Astrocyte (in vitro differentiated cells and primary cell): ENCODE measurements around the gene TNRC6A.

Source experiments
- EZH2 ChIP-seq: IDR thresholded peaks from 2 replicates; pipeline ENCODE4 v1.6.1; 2012; ENCODE audit warnings: mild to moderate bottlenecking, low read length, inconsistent platforms; ENCODE audit not compliant: insufficient read depth
- TF ChIP-seq, protein P1 (sequence below): IDR thresholded peaks from 2 replicates; pipeline ENCODE4 v1.5.1; 2011; ENCODE audit warnings: low read depth, mild to moderate bottlenecking, inconsistent platforms, low read length, moderate library complexity; ENCODE audit not compliant: insufficient read depth

DNA sequence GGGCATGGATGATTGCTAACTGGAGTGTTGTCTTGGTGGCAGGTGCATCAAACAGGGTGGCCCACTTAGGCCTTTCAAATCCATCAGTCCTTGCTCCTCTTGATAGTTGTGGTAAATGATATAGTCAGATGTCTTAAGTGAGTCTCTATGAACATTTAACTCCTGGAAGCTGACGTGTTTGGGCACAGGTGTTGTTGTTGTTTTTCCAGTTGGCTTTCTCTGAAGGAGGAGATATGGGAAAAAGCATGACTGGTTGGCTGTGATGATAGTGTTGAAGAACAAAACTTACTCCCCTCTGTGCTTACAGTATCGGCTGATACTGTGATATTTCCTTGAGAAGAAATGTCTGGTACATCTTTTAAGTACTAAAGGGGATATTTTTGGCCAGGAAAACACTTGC, 18.0 kb downstream of the TNRC6A start:
- TF ChIP-seq, protein P1, sequence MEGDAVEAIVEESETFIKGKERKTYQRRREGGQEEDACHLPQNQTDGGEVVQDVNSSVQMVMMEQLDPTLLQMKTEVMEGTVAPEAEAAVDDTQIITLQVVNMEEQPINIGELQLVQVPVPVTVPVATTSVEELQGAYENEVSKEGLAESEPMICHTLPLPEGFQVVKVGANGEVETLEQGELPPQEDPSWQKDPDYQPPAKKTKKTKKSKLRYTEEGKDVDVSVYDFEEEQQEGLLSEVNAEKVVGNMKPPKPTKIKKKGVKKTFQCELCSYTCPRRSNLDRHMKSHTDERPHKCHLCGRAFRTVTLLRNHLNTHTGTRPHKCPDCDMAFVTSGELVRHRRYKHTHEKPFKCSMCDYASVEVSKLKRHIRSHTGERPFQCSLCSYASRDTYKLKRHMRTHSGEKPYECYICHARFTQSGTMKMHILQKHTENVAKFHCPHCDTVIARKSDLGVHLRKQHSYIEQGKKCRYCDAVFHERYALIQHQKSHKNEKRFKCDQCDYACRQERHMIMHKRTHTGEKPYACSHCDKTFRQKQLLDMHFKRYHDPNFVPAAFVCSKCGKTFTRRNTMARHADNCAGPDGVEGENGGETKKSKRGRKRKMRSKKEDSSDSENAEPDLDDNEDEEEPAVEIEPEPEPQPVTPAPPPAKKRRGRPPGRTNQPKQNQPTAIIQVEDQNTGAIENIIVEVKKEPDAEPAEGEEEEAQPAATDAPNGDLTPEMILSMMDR: no peak
- no peak for TF ChIP-seq EZH2
